IMR-90 (cell line): ENCODE data around the gene STX11.
A peak's percentile ranks its signal among the peaks of the same experiment; 100 is the strongest.

Source experiments
- CEBPB ChIP-seq: IDR thresholded peaks from 2 replicates; pipeline ENCODE4 v1.6.1; 2012; ENCODE audit warnings: low read depth, low read length, improper control_type of control experiment
- CTCF ChIP-seq: conservative IDR thresholded peaks from 2 replicates; pipeline ENCODE4 v1.5.1; 2012; ENCODE audit warnings: mild to moderate bottlenecking, low read depth, low read length, improper control_type of control experiment
- FOS ChIP-seq: fragments of 150-350 bp; IDR thresholded peaks from 2 replicates; pipeline ENCODE4 v1.6.1; 2016; ENCODE audit warnings: low read depth, low read length
- MXI1 ChIP-seq: IDR thresholded peaks from 2 replicates; pipeline ENCODE4 v1.6.1; 2012; ENCODE audit warnings: low read depth, mild to moderate bottlenecking, low read length, moderate library complexity, borderline replicate concordance
- NFE2L2 ChIP-seq: fragments of 150-350 bp; IDR thresholded peaks from 2 replicates; pipeline ENCODE4 v1.6.1; 2016; ENCODE audit warnings: low read depth, mild to moderate bottlenecking, low read length
- POLR2A ChIP-seq: IDR thresholded peaks from 2 replicates; pipeline ENCODE4 v1.6.1; 2012; ENCODE audit warnings: mild to moderate bottlenecking, low read depth, low read length
- RFX5 ChIP-seq: IDR thresholded peaks from 2 replicates; pipeline ENCODE4 v1.8.0; 2012; ENCODE audit warnings: low read depth, mild to moderate bottlenecking, low read length, moderate library complexity
- SMC3 ChIP-seq: fragments of 150-350 bp; IDR thresholded peaks from 2 replicates; pipeline ENCODE4 v1.6.1; 2016; ENCODE audit warnings: low read depth, mild to moderate bottlenecking, antibody characterized with exemption, low read length, moderate library complexity
- TF ChIP-seq, protein P1 (sequence below): fragments of 150-350 bp; IDR thresholded peaks from 2 replicates; pipeline ENCODE4 v1.6.1; 2017; ENCODE audit warnings: mild to moderate bottlenecking, antibody characterized with exemption, low read length, low read depth

GRCh38 chr6:144211160-144211559 is 60.8 kb downstream of the STX11 start:
- TF ChIP-seq RFX5 (no peak), SMC3 (no peak), CTCF (no peak), POLR2A (no peak), CEBPB (peak; percentile 61), MXI1 (no peak), NFE2L2 (no peak), FOS (no peak)
- TF ChIP-seq, protein P1, sequence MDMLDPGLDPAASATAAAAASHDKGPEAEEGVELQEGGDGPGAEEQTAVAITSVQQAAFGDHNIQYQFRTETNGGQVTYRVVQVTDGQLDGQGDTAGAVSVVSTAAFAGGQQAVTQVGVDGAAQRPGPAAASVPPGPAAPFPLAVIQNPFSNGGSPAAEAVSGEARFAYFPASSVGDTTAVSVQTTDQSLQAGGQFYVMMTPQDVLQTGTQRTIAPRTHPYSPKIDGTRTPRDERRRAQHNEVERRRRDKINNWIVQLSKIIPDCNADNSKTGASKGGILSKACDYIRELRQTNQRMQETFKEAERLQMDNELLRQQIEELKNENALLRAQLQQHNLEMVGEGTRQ, result no peak
